K562 (cell line): ENCODE results near the gene MXRA7. TPM values are rescaled to one million over a fixed set of nuclear protein-coding genes. Genes with fewer than 3 reads are reported as not detected.
A peak's percentile ranks its signal among the peaks of the same experiment; 100 is the strongest.

Experiments
- E2F3 ChIP-seq: fragments of 250-450 bp; sonication (Bioruptor Pico); IDR thresholded peaks from 2 replicates; pipeline ENCODE4 v1.4.0; 2020; ENCODE audit warnings: mild to moderate bottlenecking
- EP400 ChIP-seq: fragments of 450-650 bp; IDR thresholded peaks from 2 replicates; pipeline ENCODE4 v1.6.1; 2017; ENCODE audit warnings: antibody characterized with exemption, mild to moderate bottlenecking, moderate library complexity
- ETS1 ChIP-seq: conservative IDR thresholded peaks from 2 replicates; pipeline ENCODE4 v1.6.1; 2011; ENCODE audit warnings: low read depth, mild to moderate bottlenecking, low read length; ENCODE audit not compliant: control insufficient read depth
- MCM3 ChIP-seq: fragments of 450-650 bp; IDR thresholded peaks from 2 replicates; pipeline ENCODE4 v1.6.1; 2016
- NFIC ChIP-seq: fragments of 450-650 bp; IDR thresholded peaks from 2 replicates; pipeline ENCODE4 v1.6.1; 2017; ENCODE audit warnings: mild to moderate bottlenecking, inconsistent platforms
- NONO ChIP-seq, 2 experiments: fragments of 200-400 bp in 1 of 2; fragments of 450-650 bp in 1 of 2; formaldehyde crosslinking in 1 of 2; IDR thresholded peaks; 2 replicates each; pipeline ENCODE4 v1.6.1; 2017; ENCODE audit warnings: low read depth in 2 of 2, mild to moderate bottlenecking in 2 of 2, moderate library complexity in 2 of 2, low read length in 1 of 2
- RAD21 ChIP-seq, 2 experiments: fragments of 250-450 bp in 1 of 2; fragments of 450-650 bp in 1 of 2; sonication (Bioruptor Pico) in 1 of 2; formaldehyde crosslinking in 1 of 2; IDR thresholded peaks in 1 of 2; conservative IDR thresholded peaks in 1 of 2; 2 replicates each; pipeline versions ENCODE4 v1.4.0 to v1.8.0; 2020 to 2022; ENCODE audit warnings: mild to moderate bottlenecking in 2 of 2, moderate library complexity in 1 of 2
- RFX1 ChIP-seq: fragments of 450-650 bp; IDR thresholded peaks from 2 replicates; pipeline ENCODE4 v1.6.1; 2016; ENCODE audit warnings: mild to moderate bottlenecking, moderate library complexity
- TSC22D4 ChIP-seq: fragments of 450-650 bp; IDR thresholded peaks from 2 replicates; pipeline ENCODE4 v1.6.1; 2016; ENCODE audit warnings: missing genetic modification characterization, missing biosample characterization, control low read depth
- ZFX ChIP-seq: sonication (generic); formaldehyde crosslinking; IDR thresholded peaks from 2 replicates; pipeline ENCODE4 v1.8.0; 2022; ENCODE audit warnings: mild to moderate bottlenecking, missing genetic modification reagents, moderate library complexity
- ZNF124 ChIP-seq: sonication (generic); formaldehyde crosslinking; IDR thresholded peaks from 2 replicates; pipeline ENCODE4 v1.8.1; 2022; ENCODE audit warnings: missing genetic modification reagents
- ZNF143 ChIP-seq: sonication (generic); formaldehyde crosslinking; IDR thresholded peaks from 2 replicates; pipeline ENCODE4 v1.9.0; 2022; ENCODE audit warnings: mild to moderate bottlenecking, missing genetic modification reagents
- ZNF561 ChIP-seq: fragments of 450-650 bp; formaldehyde crosslinking; conservative IDR thresholded peaks from 2 replicates; pipeline ENCODE4 v1.4.0; 2020; ENCODE audit warnings: mild to moderate bottlenecking, moderate library complexity
- polyA plus RNA-seq, 8 experiments: library from polyadenylated mRNA; depleted of rRNA in 4 of 8; stranded (reverse) in 5 of 8; unstranded in 3 of 8; fragments of >200 nt; fragmentation: Nextera tagmentation in 2 of 8; fragmentation: Illumina TruSeq in 1 of 8; extraction: Ambion mirVana in 2 of 8; extraction: Trizol in 1 of 8; gene quantifications; 2 replicates each; pipeline versions ENCODE4 v1.2.1 to v1.2.3, GENCODE V29; 2011 to 2014; ENCODE audit warnings: inconsistent platforms in 1 of 8, missing spikeins in 1 of 8
- total RNA-seq, 7 experiments: library from RNA; depleted of rRNA in 6 of 7; stranded (reverse); fragments of >200 nt in 6 of 7; fragmentation: Illumina TruSeq in 2 of 7; extraction: Trizol in 2 of 7; gene quantifications; 2 replicates each; pipeline versions ENCODE4 v1.2.1 to v1.2.3, GENCODE V29; 2011 to 2021; ENCODE audit warnings: low replicate concordance in 1 of 7
- TF ChIP-seq, protein P1 (sequence below), 3 experiments: IDR thresholded peaks in 2 of 3; conservative IDR thresholded peaks in 1 of 3; 2 replicates each; pipeline ENCODE4 v1.5.1; 2011 to 2012; ENCODE audit warnings: low read length in 3 of 3, mild to moderate bottlenecking in 3 of 3, control low read depth in 2 of 3, improper control_type of control experiment in 1 of 3, inconsistent platforms in 1 of 3, low read depth in 1 of 3, mixed read lengths in 1 of 3, moderate library complexity in 1 of 3; ENCODE audit not compliant: insufficient read depth in 2 of 3
- TF ChIP-seq, protein P2 (sequence below): fragments of 450-650 bp; IDR thresholded peaks from 2 replicates; pipeline ENCODE4 v1.6.1; 2016; ENCODE audit warnings: missing biosample characterization, missing genetic modification characterization
- TF ChIP-seq, protein P3 (sequence below): sonication (generic); formaldehyde crosslinking; IDR thresholded peaks from 2 replicates; pipeline ENCODE4 v1.8.0; 2022; ENCODE audit warnings: mild to moderate bottlenecking, missing genetic modification reagents, borderline replicate concordance
- TF ChIP-seq, protein P4 (sequence below): fragments of 150-350 bp; IDR thresholded peaks from 2 replicates; pipeline ENCODE4 v1.6.1; 2014; ENCODE audit warnings: low read depth, mild to moderate bottlenecking, low read length, borderline replicate concordance

MXRA7 gene
- total and polyA plus RNA-seq, 9 of the 15 experiments (the other 6 are each of a cell fraction or from before 2014, with no cell fraction given): 2.6 to 38.4 (median 14.3) TPM

DNA sequence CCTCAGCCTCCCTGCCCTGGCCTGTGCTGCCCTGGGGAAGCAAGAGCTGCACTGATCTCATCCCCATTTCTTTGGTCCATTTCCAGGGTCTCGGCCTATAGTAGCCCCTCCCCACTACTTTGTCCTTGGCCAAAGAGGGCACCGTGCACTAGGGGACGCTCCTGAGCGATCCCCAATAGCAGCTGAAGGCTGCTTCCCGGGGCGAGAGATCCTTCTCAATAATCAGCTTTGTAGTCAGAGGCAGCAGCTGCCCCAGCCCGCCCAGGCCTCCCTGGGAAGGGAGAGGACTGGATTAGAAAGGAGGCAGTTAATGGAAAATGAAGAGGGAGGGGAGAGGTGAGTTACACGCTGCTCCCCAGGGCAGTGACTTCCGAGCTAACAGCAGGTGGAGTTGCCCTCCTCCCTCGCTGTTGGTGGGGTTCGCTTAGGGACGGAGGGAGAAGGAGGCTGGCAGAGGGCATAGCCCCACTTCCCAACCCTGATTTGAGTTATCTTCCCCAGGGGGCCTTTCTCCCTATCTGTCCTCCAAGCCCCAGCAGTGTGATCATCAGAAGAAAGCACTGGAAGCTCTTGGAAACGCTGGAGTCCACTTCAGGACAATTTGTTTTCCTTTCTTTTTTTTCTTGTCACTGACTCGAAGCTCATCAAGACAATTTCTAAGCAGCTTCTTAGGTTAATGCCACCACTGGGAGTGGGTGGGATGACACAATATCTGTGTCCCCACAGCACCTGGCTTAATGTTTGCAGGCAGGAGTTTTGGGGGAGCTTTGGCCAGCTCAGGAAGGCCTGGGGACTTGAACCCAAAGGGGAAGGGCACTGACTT lies 2.6 kb downstream of the MXRA7 start (continued):
- TF ChIP-seq, protein P1, sequence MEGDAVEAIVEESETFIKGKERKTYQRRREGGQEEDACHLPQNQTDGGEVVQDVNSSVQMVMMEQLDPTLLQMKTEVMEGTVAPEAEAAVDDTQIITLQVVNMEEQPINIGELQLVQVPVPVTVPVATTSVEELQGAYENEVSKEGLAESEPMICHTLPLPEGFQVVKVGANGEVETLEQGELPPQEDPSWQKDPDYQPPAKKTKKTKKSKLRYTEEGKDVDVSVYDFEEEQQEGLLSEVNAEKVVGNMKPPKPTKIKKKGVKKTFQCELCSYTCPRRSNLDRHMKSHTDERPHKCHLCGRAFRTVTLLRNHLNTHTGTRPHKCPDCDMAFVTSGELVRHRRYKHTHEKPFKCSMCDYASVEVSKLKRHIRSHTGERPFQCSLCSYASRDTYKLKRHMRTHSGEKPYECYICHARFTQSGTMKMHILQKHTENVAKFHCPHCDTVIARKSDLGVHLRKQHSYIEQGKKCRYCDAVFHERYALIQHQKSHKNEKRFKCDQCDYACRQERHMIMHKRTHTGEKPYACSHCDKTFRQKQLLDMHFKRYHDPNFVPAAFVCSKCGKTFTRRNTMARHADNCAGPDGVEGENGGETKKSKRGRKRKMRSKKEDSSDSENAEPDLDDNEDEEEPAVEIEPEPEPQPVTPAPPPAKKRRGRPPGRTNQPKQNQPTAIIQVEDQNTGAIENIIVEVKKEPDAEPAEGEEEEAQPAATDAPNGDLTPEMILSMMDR (IDR thresholded peaks at IDR 0.05 in 2 of 3, conservative IDR thresholded peaks at IDR 0.05 in 1 of 3; ENCODE audit: insufficient read depth in 2 of 3, low read depth in 1 of 3, low read length in 3 of 3): peak; percentile 62 to 81 (median 64)
- TF ChIP-seq ZFX (CRISPR knock-in tag): 0 out of 2 replicates have a peak, but pooled peaks have one; percentile 8
- TF ChIP-seq ZNF124: no peak
- no peak for TF ChIP-seq NONO (IDR thresholded peaks at IDR 0.05; ENCODE audit: low read depth in 2 of 2, low read length in 1 of 2)
- no peak for TF ChIP-seq TSC22D4
- TF ChIP-seq RAD21 (CRISPR knock-in tag; conservative IDR thresholded peaks at IDR 0.05 in 1 of 2, IDR thresholded peaks at IDR 0.05 in 1 of 2): peak in 1 of 2 experiments; percentile 48; a peak in 2 of 4 replicates
- TF ChIP-seq, protein P2, sequence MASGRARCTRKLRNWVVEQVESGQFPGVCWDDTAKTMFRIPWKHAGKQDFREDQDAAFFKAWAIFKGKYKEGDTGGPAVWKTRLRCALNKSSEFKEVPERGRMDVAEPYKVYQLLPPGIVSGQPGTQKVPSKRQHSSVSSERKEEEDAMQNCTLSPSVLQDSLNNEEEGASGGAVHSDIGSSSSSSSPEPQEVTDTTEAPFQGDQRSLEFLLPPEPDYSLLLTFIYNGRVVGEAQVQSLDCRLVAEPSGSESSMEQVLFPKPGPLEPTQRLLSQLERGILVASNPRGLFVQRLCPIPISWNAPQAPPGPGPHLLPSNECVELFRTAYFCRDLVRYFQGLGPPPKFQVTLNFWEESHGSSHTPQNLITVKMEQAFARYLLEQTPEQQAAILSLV (tag): no peak
- no peak for TF ChIP-seq E2F3 (CRISPR knock-in tag)
- TF ChIP-seq ZNF561: no peak
- TF ChIP-seq MCM3: no peak
- TF ChIP-seq, protein P3, sequence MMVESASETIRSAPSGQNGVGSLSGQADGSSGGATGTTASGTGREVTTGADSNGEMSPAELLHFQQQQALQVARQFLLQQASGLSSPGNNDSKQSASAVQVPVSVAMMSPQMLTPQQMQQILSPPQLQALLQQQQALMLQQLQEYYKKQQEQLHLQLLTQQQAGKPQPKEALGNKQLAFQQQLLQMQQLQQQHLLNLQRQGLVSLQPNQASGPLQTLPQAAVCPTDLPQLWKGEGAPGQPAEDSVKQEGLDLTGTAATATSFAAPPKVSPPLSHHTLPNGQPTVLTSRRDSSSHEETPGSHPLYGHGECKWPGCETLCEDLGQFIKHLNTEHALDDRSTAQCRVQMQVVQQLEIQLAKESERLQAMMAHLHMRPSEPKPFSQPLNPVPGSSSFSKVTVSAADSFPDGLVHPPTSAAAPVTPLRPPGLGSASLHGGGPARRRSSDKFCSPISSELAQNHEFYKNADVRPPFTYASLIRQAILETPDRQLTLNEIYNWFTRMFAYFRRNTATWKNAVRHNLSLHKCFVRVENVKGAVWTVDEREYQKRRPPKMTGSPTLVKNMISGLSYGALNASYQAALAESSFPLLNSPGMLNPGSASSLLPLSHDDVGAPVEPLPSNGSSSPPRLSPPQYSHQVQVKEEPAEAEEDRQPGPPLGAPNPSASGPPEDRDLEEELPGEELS (CRISPR knock-in tag): no peak
- no peak for TF ChIP-seq ETS1
- no peak for TF ChIP-seq EP400
- no peak for TF ChIP-seq ZNF143 (CRISPR knock-in tag)
- no peak for TF ChIP-seq NFIC
- no peak for TF ChIP-seq RFX1
- TF ChIP-seq, protein P4, sequence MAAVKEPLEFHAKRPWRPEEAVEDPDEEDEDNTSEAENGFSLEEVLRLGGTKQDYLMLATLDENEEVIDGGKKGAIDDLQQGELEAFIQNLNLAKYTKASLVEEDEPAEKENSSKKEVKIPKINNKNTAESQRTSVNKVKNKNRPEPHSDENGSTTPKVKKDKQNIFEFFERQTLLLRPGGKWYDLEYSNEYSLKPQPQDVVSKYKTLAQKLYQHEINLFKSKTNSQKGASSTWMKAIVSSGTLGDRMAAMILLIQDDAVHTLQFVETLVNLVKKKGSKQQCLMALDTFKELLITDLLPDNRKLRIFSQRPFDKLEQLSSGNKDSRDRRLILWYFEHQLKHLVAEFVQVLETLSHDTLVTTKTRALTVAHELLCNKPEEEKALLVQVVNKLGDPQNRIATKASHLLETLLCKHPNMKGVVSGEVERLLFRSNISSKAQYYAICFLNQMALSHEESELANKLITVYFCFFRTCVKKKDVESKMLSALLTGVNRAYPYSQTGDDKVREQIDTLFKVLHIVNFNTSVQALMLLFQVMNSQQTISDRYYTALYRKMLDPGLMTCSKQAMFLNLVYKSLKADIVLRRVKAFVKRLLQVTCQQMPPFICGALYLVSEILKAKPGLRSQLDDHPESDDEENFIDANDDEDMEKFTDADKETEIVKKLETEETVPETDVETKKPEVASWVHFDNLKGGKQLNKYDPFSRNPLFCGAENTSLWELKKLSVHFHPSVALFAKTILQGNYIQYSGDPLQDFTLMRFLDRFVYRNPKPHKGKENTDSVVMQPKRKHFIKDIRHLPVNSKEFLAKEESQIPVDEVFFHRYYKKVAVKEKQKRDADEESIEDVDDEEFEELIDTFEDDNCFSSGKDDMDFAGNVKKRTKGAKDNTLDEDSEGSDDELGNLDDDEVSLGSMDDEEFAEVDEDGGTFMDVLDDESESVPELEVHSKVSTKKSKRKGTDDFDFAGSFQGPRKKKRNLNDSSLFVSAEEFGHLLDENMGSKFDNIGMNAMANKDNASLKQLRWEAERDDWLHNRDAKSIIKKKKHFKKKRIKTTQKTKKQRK: no peak
